ENCODE measurements around the gene WBP2.

The WBP2 gene

GRCh38 chr17:75846692-75847613, 8.2 kb downstream of the WBP2 start:
- TF ChIP-seq CTCF (IDR thresholded peaks at IDR 0.05; ENCODE audit: low read depth, low read length, missing control alignments): no peak
- H3K4me3 ChIP-seq (ENCODE audit: low read depth, low read length): no peak overlapping the region
- in situ Hi-C loops (cut with HindIII; ENCODE audit: low sequenced_read_pairs): loop anchor here (10.0 kb wide), 1 partner anchor 62 kb away; the partner anchor contains the start of gene UNK
- no peak for DNase-seq (ENCODE audit: low read depth)

GRCh38 chr17:75845933-75846691, 9.0 kb downstream of the WBP2 start:
- in situ Hi-C loops (cut with HindIII; ENCODE audit: low sequenced_read_pairs): loop anchor here (10.0 kb wide), 1 partner anchor 61 kb away; the partner anchor contains the start of gene UNK
- no peak for TF ChIP-seq CTCF (IDR thresholded peaks at IDR 0.05; ENCODE audit: low read depth, low read length, missing control alignments)
- H3K4me3 ChIP-seq (ENCODE audit: low read depth, low read length): no peak overlapping the region
- no peak for DNase-seq (ENCODE audit: low read depth)

GRCh38 chr17:75845058-75845711, 9.9 kb downstream of the WBP2 start:
- peak; percentile 75 for TF ChIP-seq CTCF (IDR thresholded peaks at IDR 0.05; ENCODE audit: low read depth, low read length, missing control alignments)
- in situ Hi-C loops (cut with HindIII; ENCODE audit: low sequenced_read_pairs): loop anchor here (10.0 kb wide), 1 partner anchor 60 kb away; the partner anchor contains the start of gene UNK
- no peak overlapping the region for H3K4me3 ChIP-seq (ENCODE audit: low read depth, low read length)
- no peak for DNase-seq (ENCODE audit: low read depth)

GRCh38 chr17:75844530-75845057, 10.5 kb downstream of the WBP2 start:
- TF ChIP-seq CTCF (IDR thresholded peaks at IDR 0.05; ENCODE audit: low read depth, low read length, missing control alignments): no peak
- no peak for DNase-seq (ENCODE audit: low read depth)
- in situ Hi-C loops (cut with HindIII; ENCODE audit: low sequenced_read_pairs): loop anchor here (10.0 kb wide), 1 partner anchor 60 kb away; the partner anchor contains the start of gene UNK
- H3K4me3 ChIP-seq (ENCODE audit: low read depth, low read length): no peak overlapping the region

- H3K4me3 ChIP-seq (ENCODE audit: low read depth, low read length): no peak within 1 kb of the TSS
- TF ChIP-seq CTCF (IDR thresholded peaks at IDR 0.05; ENCODE audit: low read depth, low read length, missing control alignments): no peak
- no peak for DNase-seq (ENCODE audit: low read depth)
- in situ Hi-C loops (cut with HindIII; ENCODE audit: low sequenced_read_pairs): loop anchor here (10.0 kb wide), 1 partner anchor 59 kb away; the partner anchor contains the start of gene UNK
These were observed 11.3 kb downstream of the WBP2 start, which contains the start of gene UNC13D for GRCh38 chr17:75843577-75844529. TSS of gene UNC13D (minus strand) at chr17:75844404. CDS start at chr17:75844337, 67 bp downstream.

All from astrocyte of the cerebellum (primary cell).